Heart left ventricle (tissue), 16 donors: ENCODE data around the gene GPR89B. TPM values are rescaled to one million over a fixed set of nuclear protein-coding genes. Genes with fewer than 3 reads are reported as not detected.
A peak's percentile ranks its signal among the peaks of the same experiment; 100 is the strongest.
"Not testable (repeated sequence)": the region's sequence is repeated elsewhere in the genome, so short reads cannot be mapped to it uniquely, and the experiment has no call there.

ENCODE experiments used
- ATAC-seq, 4 donors: fragments of 200-7000 bp; cut with Tn5 transposase; one replicate each; pipeline ENCODE4 v1.9.1; 2020 to 2022; ENCODE audit warnings: moderate library complexity in 4 of 4, mild to moderate bottlenecking in 3 of 4, moderate number of reproducible peaks in 1 of 4
- DNase-seq, 5 donors: peaks; one replicate each; pipeline ENCODE4 v3.0.0-alpha.2; 2020
- H3K27ac ChIP-seq, 12 donors: fragments of 200-600 bp; sonication (generic) in 4 of 12; one replicate each; pipeline versions ENCODE4 v1.5.0 to v1.8.0; 2016 to 2022; ENCODE audit warnings: mild to moderate bottlenecking in 2 of 12
- H3K27me3 ChIP-seq, 9 donors: fragments of 200-600 bp; sonication (generic) in 2 of 9; one replicate each; pipeline versions ENCODE4 v1.5.1 to v1.8.0; 2016 to 2022; ENCODE audit warnings: mild to moderate bottlenecking in 3 of 9
- H3K36me3 ChIP-seq, 9 donors: fragments of 200-600 bp; sonication (generic) in 2 of 9; one replicate each; pipeline versions ENCODE4 v1.5.0 to v1.8.0; 2018 to 2022; ENCODE audit warnings: mild to moderate bottlenecking in 2 of 9
- H3K4me1 ChIP-seq, 12 donors: fragments of 200-600 bp; sonication (generic) in 4 of 12; one replicate each; pipeline versions ENCODE4 v1.5.0 to v1.8.0; 2016 to 2022; ENCODE audit warnings: mild to moderate bottlenecking in 3 of 12
- H3K4me3 ChIP-seq, 12 donors: fragments of 200-600 bp; sonication (generic) in 4 of 12; one replicate each; pipeline versions ENCODE4 v1.5.0 to v1.8.0; 2017 to 2022; ENCODE audit warnings: mild to moderate bottlenecking in 9 of 12, moderate library complexity in 4 of 12
- H3K9me3 ChIP-seq, 12 donors: fragments of 200-600 bp; sonication (generic) in 4 of 12; one replicate each; pipeline versions ENCODE4 v1.5.0 to v1.8.0; 2016 to 2022; ENCODE audit warnings: mild to moderate bottlenecking in 1 of 12
- WGBS, 4 donors: extraction: QIAGEN DNeasy Blood & Tissue Kit in 2 of 4; methylation state at CpG; one replicate each; pipeline versions ENCODE4 v1.1.5 to v1.1.7; 2013 to 2018; 5-methylcytosine and 5-hydroxymethylcytosine counted together
- intact Hi-C, 10 donors: fragments of 100-400 bp; cut with DNase I; formaldehyde crosslinking; loops; one replicate each; pipeline versions ENCODE4 v1.11.1 to v1.14.2; 2022
- polyA plus RNA-seq, 2 donors: library from polyadenylated mRNA; stranded (reverse); fragments of 200-250 nt; gene quantifications; one replicate each; pipeline ENCODE4 v1.2.3, GENCODE V29; 2013
- total RNA-seq, 9 donors: library from RNA; depleted of rRNA in 2 of 9; stranded (reverse); fragments of >200 nt in 2 of 9; fragmentation: NEBNext Ultra II Directional in 3 of 9; extraction: Animal tissue kit (Norgen Biotek cat#: 25700) in 3 of 9; gene quantifications; one replicate each; pipeline versions ENCODE4 v1.1.0 to v1.2.4, GENCODE V29; 2016 to 2023
- donor health status: ischemic (EF 13 %, LVEDD 7.1; RV severe dilation, severe dysfunction).
- donor health status: healthy with polysubstance abuse.
- donor health status: DM: no; HTN: yes; CAD: no.
- donor health status: DM: no; HTN: no; CAD: no.
- donor health status: ischemic (EF 25% LVEDD 6.9; RV normal size, moderate dysfunction).
- donor health status: ischemic (EF 25% LVEDD 5.7; RV mildly dilated, moderate dysfunction).
- donor health status: healthy.
- donor health status: DM: yes; HTN: yes; CAD: no.
- donor health status: ischemic (EF 35%, LVEDD 5.7; RV mildly dilated, moderate dysfunction).
- donor health status: nonischemic (EF 11% LVEDD 7.7; RV severe dilation, severe dysfunction).
- donor health status: DM: yes; HTN: yes; CAD: no.
- donor health status: PGD.
- donor health status: ischemic (EF 29% LVEDD 5.4; RV normal size, mild dysfunction).
- donor health status: nonischemic (EF 23%, LVEDD 6.1; RV moderate dilation, normal function).

The GPR89B gene
- total and polyA plus RNA-seq, 11 donors, result 4.0 to 11.7 (median 5.7) TPM

DNA sequence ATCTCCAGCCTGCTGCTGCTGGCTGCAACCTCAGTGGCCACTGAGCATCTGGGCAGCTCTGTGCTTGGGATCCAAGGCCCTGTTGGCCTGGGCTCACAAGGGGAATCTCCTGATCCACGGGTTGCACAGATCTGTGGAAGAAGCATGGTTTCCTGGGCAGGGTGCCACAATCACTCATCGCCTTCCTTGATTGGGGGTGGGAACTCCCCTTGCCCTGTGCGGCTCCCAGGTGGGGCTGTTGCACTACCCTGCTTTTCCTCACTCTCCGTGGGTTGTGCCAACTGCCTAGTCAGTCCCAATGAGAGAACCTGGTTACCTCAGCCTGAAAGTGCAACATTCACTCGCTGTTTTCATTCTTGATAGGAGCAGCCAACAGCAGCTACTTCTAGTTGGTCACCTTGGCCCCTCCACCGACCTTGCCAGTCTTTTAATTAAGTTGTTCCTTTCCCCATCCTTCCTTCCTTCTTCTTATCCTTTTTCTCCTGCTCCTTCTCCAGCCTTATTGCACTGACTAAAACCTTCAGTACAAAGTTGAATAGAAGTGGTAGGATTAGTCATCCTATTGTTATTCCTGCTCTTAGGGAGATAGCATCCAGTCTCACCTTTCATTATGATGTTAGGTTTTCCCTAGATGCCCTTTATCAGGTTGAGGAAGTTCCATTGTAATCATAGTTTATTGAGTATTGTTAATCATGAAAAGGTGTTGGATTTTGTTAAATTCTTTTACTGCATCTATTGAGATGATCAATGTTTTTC, 50.9 kb downstream of the GPR89B start:
- H3K9me3 ChIP-seq, intact Hi-C loops, H3K27ac ChIP-seq, H3K36me3 ChIP-seq, H3K4me3 ChIP-seq, H3K4me1 ChIP-seq, H3K27me3 ChIP-seq: not testable (repeated sequence)
- peak in 1 of 5 donors; percentile 32 for DNase-seq
- 38 to 51% (median 48%) methylated on average over 2 to 4 of the region's 6 CpGs for WGBS, 4 donors
- ATAC-seq, result peak; percentile 81 to 96 (median 91)

DNA sequence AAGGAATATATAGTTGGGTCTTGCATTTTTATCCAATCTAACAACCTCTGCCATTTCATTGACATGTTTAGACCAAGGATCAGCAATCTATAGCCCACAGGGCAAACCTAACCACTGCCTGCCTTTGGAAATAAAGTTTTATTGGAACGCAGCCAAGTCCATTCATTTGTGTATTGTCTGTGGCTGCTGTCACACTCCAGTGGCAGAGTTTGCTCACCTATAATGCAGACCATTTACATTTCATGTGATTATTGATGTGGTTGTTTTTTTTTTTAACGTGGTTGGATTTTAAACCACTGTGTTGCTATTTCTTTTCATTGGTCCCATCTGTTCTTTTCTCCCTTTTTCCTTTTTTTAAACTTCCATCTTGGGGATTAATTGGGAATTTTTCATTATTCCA, 57.2 kb downstream of the GPR89B start:
- H3K27ac ChIP-seq, ATAC-seq, DNase-seq, intact Hi-C loops, H3K36me3 ChIP-seq, H3K27me3 ChIP-seq, H3K9me3 ChIP-seq, H3K4me1 ChIP-seq, H3K4me3 ChIP-seq: not testable (repeated sequence)
- WGBS, 4 donors, result 63 to 84% (median 78%) methylated on average over 2 of the region's 2 CpGs

DNA sequence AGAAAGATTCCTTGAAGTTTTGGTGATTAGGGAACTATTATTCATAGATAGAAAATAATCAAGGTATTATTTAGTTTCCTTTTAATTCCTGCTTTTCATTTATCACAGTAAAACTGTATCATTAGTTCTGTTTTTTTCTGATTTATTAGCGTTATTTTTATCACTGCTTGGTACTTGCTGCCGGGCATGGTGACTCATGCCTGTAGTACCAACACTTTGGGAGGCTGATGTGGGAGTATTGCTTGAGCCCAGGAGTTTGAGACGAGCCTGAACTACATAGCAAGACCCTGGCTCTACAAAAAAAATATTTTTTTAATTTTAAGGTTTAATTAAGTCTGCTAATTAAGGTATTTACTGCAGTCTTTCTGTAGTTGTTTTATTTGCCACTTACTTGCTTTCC, 59.7 kb downstream of the GPR89B start:
- H3K9me3 ChIP-seq, intact Hi-C loops, DNase-seq, H3K27ac ChIP-seq, H3K4me3 ChIP-seq, ATAC-seq, H3K4me1 ChIP-seq, H3K27me3 ChIP-seq, H3K36me3 ChIP-seq: not testable (repeated sequence)
- WGBS, 4 donors, result 67 to 83% (median 77%) methylated on average over 3 of the region's 3 CpGs

DNA sequence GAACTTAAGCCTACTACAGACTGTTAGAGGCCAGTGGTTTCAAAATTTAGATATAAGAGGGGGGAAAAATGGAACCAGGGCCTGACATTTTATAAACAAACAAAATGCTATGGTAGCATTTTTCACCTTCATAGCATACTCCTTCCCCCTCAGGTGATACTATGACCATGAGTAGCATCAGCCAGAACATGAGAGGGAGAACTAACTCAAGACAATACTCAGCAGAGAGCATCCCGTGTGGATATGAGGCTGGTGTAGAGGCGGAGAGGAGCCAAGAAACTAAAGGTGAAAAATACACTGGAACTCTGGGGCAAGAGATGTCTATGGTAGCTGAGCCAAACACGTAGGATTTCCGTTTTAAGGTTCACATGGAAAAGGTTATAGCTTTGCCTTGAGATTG, 64.7 kb downstream of the GPR89B start:
- H3K36me3 ChIP-seq, H3K27ac ChIP-seq, H3K9me3 ChIP-seq, H3K27me3 ChIP-seq, H3K4me1 ChIP-seq, intact Hi-C loops, DNase-seq, ATAC-seq, H3K4me3 ChIP-seq: not testable (repeated sequence)
- 93 to 100% (median 94%) methylated on average over 4 of the region's 4 CpGs for WGBS, 4 donors

DNA sequence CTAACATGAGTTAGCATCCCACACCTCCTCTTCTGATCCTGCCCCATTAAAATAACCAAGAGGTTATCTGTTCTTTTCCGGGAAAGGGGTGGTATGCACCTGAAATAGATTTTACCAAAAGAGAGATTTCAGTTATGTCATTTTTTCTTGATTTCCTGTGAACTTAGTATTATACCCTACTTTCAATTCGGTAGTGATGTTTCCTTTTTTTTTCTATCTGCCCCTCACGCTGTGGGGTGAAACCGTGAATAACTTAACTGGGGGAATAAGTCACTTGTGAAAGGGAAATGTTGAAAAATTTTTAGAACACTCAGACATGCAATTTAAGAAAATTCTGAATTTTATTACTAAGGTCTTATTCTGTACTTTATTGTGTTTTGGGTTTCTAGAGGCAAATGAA, 65.2 kb downstream of the GPR89B start:
- H3K4me3 ChIP-seq, intact Hi-C loops, H3K36me3 ChIP-seq, H3K4me1 ChIP-seq, DNase-seq, H3K27me3 ChIP-seq, ATAC-seq, H3K9me3 ChIP-seq, H3K27ac ChIP-seq: not testable (repeated sequence)
- WGBS, 4 donors, result 85 to 96% (median 91%) methylated on average over 4 of the region's 4 CpGs

DNA sequence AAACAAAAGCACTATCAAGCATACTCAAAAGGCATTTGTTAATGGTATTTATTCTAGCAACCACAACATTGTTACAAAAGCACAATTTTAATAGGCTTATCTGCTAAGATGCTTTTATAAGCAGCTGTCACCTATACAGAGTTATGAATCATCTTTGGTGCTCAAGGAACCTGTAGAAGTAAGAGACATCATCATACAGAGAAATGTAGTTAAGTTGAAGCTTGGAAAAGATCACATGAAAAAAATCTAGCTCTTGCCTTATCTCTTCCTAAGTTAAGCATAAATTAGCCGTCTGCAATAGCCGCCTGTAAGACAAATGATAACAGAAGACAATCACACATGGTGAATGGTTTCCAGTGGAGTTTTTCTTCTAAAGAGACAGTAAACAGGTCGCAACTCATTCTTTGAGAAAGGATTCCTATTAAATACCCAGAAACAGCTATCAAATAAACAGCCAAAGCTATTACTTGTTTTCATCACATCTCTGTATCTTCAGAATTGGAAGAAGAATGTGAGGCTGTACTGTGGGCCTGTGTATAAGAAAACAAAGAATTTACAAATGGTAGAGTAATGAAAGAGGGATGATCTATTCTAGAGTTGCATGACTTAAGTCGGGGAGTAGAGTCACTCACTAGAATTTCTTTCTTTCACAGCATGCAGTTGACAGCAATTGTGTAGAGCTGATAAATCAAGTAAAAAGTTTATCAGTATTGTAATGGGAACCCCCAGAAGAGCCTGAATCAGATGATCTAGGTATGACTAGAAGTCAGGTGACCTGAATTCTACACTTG, 65.8 kb downstream of the GPR89B start:
- H3K36me3 ChIP-seq, ATAC-seq, DNase-seq, intact Hi-C loops, H3K4me1 ChIP-seq, H3K4me3 ChIP-seq, H3K27ac ChIP-seq, H3K9me3 ChIP-seq, H3K27me3 ChIP-seq: not testable (repeated sequence)
- 91 to 99% (median 94%) methylated on average over 2 to 3 of the region's 4 CpGs for WGBS, 4 donors

DNA sequence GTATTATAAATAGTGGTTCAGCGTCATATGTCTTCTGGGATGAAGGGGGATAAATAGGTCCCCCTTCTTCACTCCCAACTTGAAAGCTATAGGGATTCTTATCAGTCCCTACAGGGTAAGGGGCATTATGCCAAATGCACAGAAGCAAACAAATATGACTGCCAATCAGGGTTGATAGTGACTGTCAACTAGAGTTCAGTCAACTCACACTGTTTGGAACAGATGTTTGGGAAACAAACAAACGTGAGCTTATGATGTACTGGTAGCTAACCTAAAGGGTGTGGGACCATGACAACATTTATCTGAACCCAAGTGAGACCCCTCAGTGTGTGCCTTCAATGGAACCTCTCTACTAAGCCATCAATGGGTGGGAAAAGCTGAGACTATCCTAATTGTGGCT, 67.9 kb downstream of the GPR89B start:
- 91 to 100% (median 95%) methylated on average over 1 of the region's 2 CpGs for WGBS, 4 donors
- H3K27ac ChIP-seq, intact Hi-C loops, H3K4me1 ChIP-seq, H3K4me3 ChIP-seq, H3K36me3 ChIP-seq, H3K27me3 ChIP-seq, H3K9me3 ChIP-seq, ATAC-seq, DNase-seq: not testable (repeated sequence)

DNA sequence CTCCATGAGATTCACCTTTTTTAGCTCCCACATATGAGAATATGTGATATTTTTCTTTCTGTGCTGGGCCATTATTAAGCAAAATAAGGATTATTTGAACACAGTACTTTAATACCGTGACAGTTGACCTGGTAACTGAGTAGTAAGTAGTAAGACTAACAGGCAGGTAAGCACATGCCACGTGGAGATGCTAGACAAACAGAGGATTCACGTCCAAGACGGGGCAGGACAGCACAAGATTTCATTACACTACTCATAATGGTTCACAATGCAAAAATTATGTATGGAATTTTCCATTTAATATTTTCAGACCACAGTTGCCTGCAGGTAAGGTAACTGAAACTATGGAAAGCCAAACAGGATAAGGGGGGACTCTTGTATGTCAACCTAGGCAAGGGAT, 79.5 kb downstream of the GPR89B start:
- H3K9me3 ChIP-seq, H3K27ac ChIP-seq, H3K4me1 ChIP-seq, DNase-seq, intact Hi-C loops, H3K36me3 ChIP-seq, ATAC-seq, H3K4me3 ChIP-seq: not testable (repeated sequence)
- WGBS, 4 donors, result 93 to 100% (median 98%) methylated on average over 3 of the region's 4 CpGs
- peaks cover 0 to 10% (median 2%) of the 10 kb centered on the region in 9 donors for H3K27me3 ChIP-seq
